COR-L47 (cell line): Measurements from ENCODE around the gene GET3.

Experiments
- DNase-seq: peaks from one replicate; lab custom pipeline; 2025; lab: John Stamatoyannopoulos, UW

GET3 gene

DNA sequence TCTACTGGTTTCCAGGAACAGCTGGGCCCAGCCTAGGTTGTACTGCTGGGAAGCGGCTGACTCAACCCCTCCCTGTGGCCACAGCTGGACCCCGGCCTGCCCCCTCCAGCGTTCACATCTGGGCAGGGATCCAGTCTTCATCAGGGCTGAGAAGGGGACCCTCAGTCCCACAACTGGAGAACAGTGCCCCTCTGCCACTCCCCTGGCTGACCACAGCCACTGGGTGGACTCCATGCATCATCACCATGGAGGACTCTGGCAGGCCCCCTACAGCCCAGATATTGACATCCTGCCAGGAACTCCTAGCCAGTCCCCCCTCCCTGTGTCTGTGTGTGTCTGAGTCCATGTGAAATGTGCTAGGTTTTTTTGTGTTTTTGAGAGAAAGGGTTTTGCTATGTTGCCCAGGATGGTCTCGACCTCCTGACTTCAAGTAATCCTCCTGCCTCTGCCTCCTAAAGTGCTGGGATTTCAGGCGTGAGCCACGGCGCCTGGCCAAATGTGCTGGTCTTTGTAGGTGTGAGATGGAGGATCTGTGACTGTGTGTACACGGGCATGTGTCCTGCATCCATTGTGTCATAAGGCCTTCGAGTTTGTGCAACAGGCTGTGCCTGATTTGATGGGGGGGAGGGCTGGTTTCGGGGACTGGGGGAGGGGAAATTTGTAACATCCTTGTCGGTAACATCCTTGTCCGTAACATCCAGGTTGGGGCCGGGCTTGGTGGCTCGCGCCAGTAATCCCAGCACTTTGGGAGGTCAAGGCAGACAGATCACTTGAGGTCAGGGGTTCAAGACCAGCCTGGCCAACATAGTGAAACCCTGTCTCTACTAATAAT, 42.1 kb downstream of the GET3 start:
- peak; percentile 74 for DNase-seq

DNA sequence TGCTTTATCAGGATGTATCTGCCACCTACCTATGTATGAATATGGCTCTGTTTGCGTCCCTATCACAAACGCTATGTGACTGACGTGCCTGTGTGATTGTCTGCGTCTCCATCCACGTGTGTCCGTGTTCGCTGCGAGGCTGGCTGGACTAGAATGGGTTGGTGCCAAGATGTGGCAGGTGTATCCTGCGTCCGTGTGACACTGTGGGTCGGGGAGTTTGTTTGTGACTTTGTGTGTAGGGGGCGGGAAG, 44.8 kb downstream of the GET3 start:
- DNase-seq: no peak

DNA sequence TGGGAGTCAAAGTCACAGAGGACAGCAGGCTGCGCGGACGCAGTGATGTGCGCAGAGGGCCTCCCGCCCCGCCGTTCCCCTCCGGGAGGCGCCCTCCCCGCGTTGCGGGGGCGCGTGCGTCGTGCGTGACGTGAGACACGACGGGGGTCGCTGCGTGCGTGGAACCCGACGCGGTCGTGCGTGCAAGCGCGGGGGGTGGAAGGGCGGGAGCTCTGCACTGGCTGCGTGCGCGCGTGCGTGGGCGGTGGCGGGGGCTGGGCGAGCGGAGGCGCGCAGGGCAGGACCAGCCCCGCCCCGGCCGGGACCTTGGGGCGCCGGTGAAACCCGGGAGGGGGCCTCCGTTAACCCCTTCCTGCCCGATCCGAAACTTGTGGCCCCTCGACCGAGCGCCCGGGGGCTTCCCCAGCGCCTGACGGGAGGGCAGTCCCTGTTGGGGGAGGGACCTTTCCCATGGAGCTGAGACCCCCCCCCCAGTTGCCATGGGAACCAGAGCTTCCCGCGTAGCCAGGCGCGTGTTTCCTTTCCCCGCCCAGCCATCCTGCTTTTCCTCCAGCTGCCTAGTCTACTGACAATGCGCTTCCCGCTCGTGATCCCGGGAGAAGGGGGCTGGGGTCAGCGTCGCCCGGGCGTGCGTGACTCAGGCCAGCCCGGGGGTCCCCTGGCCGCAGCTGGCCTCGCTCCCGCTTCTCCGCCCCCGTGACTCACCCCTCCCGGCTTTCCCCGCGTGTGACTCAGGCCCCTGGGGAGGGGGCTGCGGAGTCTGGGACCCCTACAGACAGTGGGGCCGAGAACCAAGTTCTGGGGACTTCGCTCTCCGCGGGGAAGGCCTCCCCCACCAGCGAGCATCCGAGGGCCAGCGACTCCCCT, 45.4 kb downstream of the GET3 start:
- peak; percentile 94 for DNase-seq

DNA sequence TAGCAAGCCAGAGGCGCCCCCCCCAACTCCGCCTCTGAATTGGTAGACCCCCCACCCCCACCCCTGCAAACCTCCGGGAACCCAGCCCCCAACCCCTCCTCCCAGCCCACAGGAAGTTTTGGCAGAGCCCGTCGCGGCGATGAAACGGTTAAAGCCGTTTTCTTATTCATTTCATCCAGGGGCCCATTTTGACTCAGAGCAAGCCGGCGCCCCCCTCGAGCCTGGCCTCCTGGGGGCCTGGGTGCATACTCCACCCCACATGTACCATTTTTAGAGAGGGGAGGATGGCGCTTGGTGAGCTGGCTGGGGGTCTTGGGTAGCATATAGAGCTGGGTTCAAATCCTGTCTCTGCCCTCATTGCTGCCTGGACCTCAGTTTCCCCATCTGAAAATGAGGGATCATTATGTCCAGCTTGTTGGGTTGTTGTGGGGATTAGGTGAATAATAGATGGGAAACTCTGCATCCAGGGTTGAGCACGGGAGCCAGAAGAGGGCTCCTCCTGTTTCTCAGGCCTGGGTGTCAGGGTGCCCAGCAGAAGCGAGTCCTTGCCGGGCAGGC, 46.1 kb downstream of the GET3 start:
- DNase-seq: peak; percentile 32

DNA sequence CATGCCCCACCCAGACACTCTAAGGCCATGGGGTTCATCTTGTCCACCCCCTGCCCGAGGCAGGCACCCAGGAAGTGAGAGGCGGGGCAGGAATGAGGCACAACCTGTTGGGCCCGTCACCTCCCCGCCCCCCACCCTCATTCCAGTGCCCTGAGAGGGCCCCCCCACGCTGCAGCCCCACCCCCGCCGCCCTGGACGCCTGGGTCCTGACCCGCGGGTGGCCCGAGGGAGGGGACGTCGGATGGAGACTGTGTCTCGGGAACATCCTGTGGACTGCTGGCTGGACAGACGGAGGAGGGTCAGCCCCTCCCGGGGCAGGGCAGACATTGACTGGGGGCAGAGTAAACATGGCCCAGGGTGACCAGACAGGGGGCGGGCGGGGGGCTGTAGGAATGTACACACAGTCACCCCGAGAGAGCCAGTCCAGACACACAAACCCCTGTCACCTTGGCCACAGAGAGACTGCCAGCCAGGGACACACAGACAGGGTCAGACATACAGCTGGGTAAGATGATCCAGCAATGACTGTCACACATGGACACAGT, 46.6 kb downstream of the GET3 start:
- no peak for DNase-seq

DNA sequence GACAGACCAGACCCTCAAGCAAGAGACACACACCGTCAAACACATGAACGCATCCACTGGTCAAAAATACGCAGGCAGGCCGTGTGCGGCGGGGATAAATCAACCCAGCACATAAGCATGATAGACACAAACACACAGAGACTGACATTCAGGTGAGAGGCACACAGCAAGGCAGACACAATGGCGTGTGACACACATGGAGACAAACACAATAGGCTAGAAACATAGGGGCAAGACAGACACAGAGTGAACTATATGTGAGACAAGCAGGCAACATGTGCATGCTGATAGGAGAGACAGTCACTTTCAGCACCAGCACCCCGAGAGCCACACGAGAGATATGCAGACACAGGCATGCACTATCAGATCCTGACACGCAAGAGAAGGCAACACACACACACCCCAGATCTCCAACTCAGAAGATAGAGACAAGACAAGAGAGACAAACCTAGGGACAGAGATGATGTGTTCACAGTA, 47.1 kb downstream of the GET3 start:
- DNase-seq: no peak

DNA sequence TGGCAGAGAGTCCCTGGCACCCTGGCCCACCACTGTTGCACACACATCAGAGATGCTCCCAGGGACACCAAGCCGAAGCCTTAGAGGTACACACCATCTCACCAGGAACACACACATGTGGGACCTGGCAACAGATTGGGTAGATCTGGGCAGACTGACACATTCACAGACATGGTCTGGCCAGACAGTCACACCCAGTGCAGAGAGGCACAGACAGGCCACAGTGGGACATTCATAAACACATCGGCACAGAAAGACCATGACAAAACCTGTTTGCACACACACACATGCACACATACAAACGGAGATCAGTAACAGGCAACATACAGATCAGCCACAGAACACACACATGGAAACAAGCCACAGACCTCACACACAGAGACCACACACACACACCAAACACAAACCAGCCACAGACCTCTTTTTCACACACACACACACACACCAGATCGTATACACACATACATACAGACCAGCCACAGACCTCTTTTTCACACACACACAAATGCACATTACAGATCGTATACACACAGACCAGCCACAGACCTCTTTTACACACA, 47.7 kb downstream of the GET3 start:
- DNase-seq: no peak

DNA sequence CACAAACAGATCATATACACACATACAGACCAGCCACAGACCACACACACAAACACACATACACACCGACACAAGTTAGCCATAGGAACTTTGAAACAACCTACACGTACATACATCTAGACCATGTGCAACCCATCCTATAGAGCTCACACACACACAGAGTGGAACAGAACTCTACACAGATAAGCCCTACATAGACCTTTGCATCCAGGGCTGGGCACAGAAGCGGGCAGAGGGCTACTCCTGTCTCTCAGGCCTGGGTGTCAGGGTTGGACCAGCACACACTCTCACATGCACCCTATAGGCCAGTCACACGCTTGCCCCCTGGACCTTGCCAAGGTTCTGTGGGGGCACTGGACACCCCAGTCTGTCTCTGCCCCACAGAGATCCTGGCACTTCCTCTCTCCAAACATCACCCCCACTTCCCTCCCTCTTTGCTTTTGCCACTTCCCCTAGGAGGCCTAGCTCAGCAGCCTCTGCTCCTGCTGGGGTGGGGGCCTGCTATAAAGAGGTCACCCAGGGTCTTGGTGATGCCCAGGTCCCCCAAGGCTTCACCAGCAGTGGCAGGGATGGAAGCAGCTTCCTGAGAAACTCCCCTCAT, 48.2 kb downstream of the GET3 start:
- DNase-seq: no peak

DNA sequence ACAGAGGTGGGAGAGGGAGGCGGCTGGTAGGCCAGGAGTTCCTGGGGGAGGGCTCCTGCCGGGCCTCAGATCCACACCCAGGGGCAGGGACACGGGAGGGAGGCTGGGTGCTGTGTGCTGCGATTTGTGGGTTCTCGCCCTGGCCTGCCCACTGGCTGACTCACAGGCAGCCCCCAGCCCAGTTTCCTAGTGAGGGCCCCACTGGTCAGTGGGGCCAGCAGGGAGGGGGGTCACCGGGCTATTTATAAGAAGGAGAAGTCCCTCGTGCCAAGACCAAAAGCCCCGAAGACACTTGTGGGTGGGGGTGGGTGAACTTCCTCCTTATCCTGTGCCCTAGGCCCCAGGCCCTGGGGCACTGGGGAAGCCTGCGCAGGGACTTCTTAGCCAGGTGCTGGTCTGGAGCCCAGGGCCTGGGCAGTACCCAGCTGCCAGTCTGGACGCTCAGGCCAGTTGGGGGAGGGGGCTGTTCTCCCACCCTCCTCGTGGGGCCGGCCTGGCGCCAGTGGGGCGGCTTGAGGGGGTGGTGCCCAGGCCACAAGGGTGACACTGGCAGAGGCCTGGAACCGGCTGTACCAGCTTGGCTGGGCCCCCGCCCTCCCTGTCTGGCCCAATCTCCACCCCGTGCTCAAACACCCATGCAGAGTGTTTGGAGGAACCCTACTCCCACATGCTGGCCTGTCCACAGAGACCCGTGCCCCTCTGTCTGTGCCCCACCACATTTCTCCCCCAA, 49.0 kb downstream of the GET3 start:
- no peak for DNase-seq

DNA sequence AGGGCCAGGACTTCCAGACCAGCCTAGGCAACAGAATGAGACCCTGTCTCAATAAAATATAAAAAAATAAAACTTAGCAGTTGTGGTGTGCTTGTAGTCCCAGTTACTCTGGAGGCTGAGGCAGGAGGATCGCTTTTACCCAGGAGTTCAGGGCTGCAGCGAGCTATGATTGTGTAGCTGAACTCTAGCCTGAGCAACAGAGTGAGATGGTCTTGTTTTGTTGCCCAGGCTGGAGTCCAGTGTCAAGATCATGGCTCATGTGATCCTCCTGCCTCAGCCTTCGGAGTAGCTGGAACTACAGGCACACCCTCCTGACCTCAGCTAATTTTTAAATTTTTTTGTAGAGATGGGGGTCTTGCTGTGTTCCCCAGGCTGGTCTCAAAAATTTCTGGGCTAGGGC, 49.7 kb downstream of the GET3 start:
- DNase-seq: no peak

DNA sequence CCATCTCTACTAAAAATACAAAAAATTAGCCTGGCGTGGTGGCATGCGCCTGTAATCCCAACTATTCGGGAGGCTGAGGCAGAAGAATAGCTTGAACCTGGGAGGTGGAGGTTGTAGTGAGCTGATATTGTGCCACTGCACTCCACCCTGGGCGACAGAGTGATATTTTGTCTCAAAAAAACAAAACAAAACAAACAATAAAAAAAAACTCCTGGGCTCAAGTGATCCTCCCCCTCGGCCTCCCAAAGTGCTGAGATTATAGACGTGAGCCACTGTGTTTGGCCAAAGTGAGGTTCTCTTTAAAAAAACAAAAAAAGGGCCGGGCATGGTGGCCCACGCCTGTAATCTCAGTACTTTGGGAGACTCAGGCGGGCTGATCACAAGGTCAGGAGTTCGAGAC, 50.2 kb downstream of the GET3 start:
- no peak for DNase-seq

DNA sequence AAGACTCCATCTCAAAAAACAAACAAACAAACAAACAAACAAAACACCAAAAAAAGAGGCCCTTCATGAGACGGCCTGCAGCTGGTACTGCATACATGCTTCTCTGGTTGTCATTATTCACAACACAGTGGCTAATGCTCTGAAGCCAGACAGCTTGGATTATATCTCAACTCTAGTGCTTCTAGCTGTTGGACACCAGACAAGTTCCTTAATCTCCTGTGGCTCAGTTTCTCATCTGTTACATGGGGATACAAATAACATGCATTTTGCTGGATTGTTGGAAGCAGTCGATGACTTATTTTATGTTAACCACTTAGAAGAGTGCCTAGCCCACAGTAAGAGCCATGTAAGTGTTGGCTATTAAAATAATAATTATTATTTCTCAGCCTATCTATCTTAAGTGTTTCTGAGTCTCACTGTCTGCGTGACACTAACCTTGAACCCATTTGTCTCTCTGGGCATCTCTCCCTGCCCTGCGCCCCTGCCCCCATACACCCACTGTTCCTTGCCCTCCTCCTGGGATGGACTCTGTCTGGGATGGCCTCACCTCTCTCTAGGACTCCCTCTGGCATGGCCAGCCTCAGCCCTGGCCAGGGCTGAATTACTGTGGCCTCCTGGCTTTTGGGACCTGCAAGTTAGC, 50.9 kb downstream of the GET3 start:
- DNase-seq: no peak

DNA sequence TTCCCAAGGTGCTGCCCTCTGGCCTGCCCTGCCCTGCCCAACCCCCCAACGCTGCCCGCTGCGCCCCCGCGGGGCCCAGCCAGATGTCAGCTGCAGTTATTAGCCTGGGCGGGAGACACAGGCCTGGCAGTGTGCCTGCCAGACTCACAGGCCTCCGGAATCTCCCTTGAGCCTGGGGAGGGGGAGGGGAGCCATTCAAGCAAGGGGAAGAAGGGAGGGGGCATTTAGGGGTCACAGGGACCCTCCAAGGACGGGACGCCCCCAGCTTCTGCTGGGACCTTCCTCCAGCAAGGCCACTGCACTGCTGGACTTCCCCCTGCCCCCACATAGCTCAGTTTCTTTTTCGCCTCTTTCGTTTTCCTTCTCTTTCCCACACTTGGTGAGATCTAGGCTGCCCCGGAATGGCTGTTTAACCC, 51.4 kb downstream of the GET3 start:
- peak; percentile 70 for DNase-seq

DNA sequence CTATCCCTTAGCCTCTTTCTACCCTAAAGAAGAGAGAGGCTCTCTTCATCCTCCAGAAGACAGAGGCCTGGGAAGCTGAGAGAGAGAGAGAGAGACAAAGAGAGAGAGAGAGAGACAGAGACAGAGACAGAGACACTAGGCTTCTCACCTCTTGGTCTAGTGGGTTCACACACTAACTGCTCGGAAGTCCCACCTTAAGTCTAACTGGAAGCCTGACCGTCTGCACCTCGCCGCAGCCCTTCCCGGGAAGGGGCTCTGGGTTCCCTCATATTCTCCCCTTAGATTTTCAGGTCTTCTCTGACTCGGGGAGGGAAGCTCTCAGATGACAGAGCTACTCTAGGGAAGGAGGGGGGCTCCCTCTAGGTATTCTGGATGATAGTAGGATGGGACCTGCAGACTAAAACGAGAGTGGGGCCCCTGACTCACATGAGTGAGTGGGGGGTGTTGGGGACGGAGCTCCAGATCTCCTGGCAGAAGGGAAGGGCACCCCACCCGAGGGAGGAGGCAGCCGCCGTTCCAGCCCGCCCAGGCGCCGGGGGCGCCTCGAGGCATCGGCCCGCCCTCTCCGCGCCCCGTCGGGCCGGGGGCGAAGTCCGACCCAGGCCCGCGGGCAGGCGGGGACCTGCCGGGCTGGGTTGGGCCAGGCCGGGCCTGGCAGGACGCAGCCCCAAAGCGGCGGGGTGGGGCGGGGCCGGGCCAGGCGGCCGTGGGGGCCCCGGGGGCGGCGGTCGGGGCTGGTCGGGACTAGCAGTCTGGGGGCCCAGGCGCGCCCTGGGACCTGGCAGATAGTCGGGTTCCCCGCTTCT, 52.0 kb downstream of the GET3 start:
- DNase-seq: peak; percentile 24

DNA sequence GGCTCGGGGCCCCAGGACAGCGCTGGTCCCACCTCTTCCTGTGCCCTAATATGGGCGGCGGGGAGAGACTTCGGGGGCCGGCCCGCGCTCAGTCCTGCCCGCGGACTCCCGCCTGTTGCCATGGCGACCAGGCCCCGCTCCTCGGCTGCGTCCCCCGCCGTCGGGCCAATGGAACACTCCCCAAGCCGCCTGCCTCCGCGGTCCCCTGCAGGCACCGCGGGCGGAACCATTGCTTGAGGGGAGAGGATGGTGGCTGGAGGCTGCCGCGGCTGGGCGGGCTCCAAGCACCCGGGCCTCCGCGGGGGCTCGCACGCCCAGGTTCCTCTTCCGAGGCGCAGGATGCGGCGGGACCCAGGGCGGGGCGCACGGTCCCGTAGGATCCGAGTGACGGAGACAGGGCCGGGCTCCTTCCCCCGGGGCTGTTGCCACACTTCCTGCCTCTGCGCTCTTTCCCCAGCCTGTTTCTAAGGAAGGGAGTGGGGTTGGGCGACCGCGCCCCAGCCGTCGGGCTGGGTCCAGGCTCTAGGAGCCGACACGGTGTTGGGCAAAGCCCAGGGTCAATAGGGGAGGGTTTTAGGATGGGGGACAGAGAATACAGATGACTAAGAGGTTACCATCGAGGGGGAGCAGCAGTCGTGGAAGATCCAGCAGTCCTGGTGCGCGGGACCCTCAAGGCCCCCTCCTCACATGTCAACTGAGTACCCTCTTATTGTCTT, 52.8 kb downstream of the GET3 start:
- peak; percentile 96 for DNase-seq

DNA sequence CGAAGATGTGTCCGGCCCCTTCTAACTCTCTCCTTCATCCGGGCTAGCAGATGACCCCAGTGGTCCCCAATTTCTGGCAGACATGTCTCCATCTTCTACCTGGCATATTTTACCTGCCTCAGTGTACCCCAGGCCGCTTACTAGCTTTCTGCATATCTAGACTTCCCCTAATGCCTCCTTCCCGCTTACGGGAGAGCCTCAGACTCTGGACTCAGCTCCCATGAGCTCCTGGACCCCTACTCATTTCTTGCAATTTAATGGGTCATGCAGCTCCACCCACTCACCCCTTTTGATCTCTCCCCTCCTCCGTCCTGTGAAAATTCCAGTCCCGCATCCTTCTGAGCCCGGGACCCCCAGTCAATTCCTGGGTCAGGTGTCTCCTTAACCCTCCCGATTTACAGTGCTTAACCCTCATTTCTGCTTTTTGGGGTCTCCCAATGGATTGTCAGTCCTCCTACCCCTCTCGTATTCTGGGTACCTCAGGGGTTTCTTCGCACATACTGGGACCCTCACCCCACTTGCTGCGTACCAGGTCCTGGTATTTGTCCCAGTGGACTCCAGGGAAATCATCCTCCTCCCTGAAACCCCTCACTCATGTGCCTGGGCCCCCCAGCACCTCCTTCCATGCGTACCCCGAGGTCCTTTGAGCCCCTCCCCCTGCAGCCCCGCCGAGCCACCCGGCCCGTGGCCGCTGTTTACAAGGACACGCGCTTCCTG, 53.5 kb downstream of the GET3 start:
- DNase-seq: no peak

DNA sequence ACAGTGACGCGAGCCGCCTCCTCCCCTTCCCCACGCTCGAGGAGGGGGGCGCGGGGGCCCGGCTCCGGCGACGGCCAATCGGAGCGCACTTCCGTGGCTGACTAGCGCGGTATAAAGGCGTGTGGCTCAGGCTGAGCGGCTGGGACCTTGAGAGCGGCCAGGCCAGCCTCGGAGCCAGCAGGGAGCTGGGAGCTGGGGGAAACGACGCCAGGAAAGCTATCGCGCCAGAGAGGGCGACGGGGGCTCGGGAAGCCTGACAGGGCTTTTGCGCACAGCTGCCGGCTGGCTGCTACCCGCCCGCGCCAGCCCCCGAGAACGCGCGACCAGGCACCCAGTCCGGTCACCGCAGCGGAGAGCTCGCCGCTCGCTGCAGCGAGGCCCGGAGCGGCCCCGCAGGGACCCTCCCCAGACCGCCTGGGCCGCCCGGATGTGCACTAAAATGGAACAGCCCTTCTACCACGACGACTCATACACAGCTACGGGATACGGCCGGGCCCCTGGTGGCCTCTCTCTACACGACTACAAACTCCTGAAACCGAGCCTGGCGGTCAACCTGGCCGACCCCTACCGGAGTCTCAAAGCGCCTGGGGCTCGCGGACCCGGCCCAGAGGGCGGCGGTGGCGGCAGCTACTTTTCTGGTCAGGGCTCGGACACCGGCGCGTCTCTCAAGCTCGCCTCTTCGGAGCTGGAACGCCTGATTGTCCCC, 54.2 kb downstream of the GET3 start, which contains the start of gene JUNB:
TSS of gene JUNB (plus strand) at position 142 of the 706 bp plus-strand sequence. CDS start at position 428, 286 bp downstream.
- DNase-seq: peak; percentile 94
